GM21528 (cell line): ENCODE results near the gene CHP2.

ENCODE experiments used
- ATAC-seq: cut with Tn5 transposase; IDR thresholded peaks from one replicate; pipeline ENCODE4 v1.9.1; 2021; ENCODE audit warnings: mild to moderate bottlenecking, moderate library complexity; ENCODE audit not compliant: unreplicated experiment, low FRiP score

The CHP2 gene

GRCh38 chr16:23803591-23804123, 48.8 kb downstream of the CHP2 start:
- ATAC-seq = no peak

- no peak for ATAC-seq
Measured at GRCh38 chr16:23807028-23807427, 52.2 kb downstream of the CHP2 start.
